GM21723 (cell line): ENCODE results near the gene DCHS2.

Experiments
- ATAC-seq: cut with Tn5 transposase; IDR thresholded peaks from one replicate; pipeline ENCODE4 v1.9.1; 2021; ENCODE audit warnings: mild to moderate bottlenecking, moderate library complexity; ENCODE audit not compliant: unreplicated experiment

The DCHS2 gene

DNA sequence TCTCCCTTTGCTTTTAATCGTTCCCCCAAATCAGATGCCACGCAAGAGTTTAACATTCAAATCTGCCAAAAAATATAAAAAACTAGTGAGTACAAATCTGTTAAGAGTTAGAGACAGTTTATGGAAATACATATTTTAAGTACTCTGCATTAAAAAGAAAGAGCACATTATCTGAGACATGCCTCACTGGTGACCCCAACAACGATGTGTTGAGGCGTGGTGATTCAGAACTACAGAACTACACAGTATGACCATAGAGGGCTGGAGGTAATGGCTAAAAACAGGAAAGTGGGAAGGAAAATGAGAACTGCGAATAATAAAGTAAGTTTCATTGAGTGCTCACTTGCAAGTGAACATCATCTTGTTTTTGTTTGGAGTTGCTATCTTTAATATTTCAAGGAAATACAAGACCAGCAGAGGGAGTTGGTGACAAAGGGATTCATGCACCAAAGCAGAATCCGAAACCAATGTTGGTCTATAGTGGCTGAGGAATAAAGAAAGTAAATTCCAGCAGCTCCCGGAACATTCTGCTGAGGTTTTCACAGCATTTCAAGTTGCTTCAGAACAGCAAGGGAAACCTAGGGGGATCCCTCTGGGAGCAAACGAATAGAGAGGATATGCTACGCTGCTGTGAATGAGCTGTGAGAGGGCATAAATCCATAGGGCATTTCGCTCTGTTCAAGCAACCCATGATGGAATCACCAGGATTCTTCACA, 92.2 kb downstream of the DCHS2 start:
- no peak for ATAC-seq

DNA sequence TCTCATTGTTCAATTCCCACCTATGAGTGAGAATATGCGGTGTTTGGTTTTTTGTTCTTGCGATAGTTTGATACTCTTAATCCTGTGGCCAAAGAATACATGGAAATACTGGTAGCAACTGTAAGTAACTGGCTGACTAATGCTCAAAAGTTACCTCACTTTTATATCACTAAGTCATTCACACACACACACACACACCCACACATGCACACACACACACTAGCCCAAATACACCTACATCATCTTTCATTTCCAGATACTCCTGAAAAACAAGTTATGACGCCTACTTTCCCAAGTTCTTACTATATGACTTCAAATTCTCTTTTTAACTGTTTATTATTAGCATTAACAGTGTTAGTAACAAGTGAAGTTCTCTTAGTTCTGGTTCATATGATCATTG, 101.3 kb downstream of the DCHS2 start:
- ATAC-seq: no peak

DNA sequence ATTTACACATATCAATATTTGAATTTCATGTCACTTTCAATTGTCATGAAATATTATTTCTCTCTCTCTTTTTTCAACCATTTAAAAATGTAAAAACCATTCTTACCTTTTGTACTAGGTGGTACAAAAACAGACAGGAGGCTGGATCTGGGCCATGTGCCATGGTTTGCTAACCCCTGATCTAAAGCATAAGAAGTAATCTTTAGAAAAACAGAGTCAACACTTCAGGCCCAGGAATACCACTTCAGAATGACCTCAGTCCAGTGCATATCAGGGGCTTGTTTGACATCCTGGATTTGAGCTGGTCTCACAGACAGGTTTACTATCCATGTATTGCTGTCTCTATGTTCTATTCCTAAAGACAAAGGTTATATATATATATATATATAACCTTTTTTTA, 102.5 kb downstream of the DCHS2 start:
- ATAC-seq: no peak

DNA sequence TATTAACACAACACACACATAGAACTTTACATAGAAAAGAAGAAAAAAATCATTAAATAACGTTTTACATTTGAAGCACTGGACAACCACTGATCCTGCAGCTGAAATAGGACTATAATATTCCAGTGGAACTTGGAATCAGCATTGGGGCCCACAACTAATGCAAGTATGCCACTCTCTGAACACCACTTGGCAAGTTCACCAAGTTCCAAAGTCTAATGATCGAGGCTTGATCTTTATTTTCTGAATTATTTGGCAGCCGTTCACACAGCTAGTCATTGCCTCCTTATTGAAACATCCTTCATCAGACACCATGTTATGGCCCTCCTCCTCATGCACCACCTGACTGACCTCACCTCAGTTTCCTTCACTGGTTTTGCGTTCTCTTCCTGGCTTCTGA, 107.6 kb downstream of the DCHS2 start:
- ATAC-seq: no peak

DNA sequence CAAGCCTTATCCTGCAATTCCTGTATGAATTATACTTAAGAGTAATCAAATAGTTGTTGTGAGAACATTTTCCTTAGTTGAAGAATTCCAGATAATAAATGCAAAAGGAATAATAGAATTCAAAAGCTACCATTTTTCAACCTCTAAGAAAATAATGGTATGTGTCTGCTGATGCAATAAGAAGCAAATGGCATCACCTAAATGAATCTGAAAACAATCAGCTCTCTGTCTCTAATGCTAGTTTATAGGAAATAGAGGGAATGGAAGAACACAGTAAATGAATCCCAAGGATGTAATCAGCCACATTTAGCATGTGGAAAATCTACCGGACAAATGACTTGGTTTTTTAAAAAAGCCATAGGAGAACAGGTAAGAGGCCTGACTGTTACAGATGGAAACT, 115.1 kb downstream of the DCHS2 start:
- no peak for ATAC-seq

DNA sequence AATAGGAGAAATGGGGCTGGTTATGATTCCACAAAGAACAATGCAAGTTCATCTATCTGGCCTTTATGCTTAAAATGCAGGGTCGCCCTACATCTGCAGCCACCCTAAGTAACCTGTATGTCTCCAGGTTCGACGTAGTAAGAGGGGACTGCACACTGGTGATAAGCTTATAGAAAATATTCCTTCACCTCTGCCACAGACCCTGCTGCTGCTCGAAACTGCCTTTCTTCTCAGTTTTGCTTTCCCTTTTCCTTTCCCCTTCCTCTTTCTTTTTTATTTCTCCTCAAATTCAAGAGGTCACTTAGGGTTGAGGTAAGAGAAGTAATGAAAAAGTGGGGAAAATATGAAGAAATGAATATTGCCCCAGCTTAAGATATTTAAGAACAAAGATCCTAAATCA, 123.5 kb downstream of the DCHS2 start:
- peak; percentile 67 for ATAC-seq

DNA sequence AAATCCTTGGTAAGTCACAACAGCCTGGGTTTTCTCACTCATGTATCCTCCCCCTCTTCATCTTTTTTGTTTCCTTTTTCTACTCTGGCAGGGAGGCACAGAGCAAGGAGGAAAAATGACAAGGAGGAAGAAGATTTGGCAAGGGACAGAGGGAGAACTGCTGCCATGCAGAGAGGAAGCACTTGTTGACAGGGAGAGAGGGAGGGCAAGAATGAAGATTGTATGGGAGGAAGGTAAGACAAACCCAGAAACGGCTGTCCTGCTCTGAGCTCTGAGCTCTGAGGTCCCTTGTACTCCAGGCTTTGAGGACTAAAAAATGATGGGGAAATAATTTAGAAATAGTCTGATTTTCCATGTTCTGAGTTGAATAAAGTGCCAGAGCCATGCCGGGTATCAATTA, 123.9 kb downstream of the DCHS2 start:
- peak; percentile 30 for ATAC-seq

DNA sequence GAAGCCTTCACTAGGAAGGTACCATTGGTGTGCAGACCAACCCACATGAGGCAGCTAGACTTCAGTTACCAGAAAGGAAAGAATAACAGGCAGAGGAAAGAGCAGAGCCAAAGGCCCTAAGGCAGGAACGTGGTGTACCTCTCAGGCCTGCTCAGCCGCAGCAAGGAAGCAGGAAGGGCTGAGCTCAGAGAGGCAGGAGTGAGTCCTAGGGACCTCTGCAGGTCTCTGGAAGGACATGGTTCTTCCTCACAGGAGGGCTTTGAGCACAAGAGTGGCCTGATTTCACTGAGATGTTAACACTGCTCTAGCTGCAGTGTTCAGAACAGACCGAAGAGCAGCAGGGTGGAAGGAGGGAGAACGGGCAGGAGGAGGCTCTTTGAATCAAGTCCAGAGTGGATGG, 124.6 kb downstream of the DCHS2 start:
- no peak for ATAC-seq

DNA sequence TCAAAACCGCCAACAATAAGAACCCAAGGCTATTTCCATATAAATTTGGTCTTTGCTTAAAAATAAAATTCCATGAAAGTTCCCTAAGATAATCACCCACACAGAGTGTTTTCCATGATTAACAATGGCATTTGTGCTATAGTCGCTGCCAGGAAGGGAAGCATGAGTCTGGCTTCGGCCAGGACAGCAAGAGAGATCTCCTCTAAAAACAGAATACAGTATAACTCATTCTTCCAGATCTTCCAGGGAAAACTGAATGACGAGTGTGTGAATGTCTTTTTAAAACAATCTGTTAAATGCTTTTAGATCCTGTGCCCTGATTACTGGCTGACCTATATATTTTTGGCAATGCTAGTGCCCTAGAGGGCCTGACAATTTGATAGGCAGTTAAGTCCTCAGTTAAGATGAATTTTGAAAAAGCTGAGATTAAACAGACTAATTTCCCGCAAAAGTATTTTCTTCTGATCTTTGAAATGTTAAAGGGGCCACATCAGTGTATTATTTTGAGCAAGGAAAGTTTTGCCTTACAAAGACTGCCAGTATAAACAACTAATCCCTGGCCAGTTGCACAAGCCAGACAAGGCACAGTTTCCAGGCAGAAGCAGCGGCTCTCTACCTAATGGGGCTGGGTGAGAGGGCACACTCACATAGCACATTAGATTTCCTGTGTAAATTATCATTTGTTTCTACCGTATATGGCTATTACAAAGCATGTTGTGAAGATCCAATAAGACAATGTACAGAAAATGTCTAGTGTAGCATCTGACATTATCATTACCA, 127.3 kb downstream of the DCHS2 start:
- no peak for ATAC-seq

DNA sequence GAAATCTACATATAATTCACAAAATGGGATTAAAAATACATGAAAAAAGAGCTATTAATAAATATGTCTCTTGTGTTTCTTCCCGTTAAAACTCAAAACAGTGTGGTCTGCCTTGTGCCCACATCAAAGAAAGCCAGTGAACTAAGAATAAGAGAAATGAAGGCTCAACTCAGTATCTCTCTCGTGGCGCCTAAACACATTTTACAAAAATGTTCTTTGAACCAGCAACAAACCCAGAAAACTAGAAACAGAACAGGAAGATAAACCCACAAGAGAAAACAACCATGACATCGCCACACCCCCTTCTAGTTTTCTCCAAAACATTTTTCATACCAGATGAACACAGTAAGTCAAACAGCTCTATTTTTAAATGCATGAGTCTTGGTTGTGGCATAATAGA, 130.1 kb downstream of the DCHS2 start:
- ATAC-seq: no peak

DNA sequence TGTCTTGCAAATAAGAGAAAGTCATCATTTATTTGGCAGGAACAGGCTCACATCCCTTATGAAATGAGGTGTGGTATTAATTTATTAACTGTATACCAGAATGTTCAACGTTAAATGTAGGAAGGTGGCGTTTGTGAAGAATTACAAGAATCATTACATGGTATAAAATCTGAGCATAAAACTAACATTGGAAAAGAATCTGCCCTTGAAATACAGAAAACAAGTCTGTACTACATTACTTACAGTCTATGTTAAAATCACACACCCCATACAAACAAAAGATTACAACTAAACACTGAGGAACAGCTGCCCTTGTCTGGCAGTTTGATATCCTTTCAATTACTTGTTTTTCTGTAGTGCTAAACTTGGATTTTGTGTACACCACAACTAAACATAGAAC, 131.1 kb downstream of the DCHS2 start:
- ATAC-seq: no peak

DNA sequence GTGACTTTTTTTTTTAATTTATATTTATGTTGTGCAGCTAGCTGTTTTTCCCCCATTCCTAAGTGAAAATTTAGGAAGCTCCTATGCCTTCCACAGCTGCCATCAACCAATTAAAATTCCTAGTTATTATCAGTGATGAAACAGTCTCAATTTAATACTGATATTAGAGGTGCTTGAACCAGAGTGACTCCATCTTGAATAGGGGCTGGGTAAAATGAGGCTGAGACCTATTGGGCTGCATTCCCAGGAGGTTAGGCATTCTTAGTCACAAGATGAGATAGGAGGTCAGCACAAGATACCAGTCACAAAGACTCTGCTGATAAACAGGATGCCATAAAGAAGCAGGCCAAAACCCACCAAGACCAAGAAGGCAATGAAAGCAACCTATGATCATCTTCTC, 136.7 kb downstream of the DCHS2 start:
- no peak for ATAC-seq

DNA sequence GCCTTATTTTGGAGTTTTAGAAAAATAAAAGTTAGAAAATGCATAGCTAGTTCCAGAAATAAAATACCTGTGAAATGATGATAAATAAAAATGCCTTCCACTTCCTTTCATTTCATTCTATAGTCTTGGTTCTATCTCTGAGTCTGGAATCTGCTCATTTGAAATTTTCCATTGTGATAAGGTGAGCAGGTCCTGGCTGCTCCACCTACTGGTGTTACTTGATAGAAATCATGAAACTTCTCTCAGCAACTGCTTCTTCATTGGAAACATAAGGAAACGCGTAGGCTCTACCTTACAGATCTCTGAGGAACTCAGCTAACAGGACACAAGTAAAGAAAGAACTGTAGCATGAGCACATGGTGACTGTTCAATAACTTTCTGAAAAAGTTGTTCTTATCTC, 141.8 kb downstream of the DCHS2 start:
- no peak for ATAC-seq

DNA sequence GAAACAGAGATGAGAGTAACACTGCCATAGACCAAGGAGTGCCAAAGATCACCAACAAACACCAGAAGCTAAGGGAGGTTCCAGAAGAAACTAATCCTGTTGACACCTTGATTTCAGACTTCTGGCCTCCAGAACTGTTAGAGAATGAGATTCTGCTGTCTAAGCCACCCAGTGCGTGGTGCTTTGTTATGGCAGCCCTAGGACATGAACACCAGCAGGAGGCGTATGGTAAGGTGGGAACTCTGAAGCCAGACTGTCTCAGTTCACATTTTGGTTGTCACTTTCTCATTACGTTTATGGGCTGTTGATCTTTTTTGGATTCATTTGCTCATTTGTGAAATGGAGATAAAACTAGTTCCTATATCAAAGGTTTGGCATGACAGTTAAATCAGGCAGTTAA, 142.9 kb downstream of the DCHS2 start:
- peak; percentile 48 for ATAC-seq

DNA sequence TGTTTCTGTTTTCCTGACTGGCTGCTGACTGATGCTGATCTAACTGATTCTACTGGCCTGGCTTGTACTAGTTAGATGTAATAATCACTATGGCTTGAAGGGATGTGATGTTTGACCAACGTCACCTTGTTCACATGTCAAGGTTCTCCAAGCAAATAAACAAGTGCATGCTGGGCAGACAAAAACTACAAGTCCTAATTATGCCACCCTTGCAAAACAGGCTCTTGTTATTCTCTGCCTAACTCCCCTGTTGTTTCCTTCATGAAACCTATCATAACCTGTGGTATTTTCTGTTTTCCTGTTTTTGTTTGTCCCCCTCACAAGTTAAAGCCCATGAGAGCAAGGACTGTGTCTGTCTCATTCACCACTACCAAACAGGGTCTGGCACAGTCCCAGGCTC, 146.2 kb downstream of the DCHS2 start:
- no peak for ATAC-seq

DNA sequence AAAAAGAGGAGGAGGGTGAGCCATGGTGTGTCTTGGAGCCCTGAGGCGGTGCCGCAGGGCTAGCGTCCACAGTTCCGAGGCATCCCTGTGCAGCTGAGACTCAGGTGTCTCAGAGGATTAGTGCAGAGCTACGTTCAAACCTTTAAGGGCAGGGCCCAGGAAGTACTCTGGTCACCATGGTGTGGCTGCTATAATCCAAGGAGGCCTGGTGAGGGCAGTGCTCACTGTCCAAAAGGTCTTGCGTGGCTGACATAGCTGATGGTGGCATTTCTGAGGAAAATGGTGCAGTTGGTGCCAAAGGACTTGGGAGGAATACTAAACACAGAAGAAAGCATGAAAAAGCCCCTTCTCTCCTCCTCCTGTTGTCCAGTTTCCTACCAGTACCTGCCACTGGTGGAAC, 146.9 kb downstream of the DCHS2 start:
- ATAC-seq: no peak

DNA sequence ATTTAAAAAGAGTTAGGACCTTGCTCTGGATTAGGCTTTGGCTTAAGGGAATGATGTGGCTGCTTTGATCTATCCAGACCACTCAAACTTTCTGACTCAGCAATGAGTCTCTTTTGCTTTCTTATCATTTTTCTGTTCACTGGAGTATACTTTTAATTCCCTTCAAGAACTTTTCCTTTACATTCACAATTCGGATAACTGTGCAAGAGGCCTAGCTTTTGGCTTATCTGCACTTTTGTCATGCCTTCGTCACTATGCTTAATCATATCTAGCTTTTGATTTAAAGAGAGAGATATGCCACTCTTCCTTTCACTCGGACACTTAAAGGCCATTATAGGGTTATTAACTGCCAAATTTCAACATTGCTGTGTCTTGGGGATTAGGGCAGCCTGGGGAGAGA, 147.9 kb downstream of the DCHS2 start:
- no peak for ATAC-seq

DNA sequence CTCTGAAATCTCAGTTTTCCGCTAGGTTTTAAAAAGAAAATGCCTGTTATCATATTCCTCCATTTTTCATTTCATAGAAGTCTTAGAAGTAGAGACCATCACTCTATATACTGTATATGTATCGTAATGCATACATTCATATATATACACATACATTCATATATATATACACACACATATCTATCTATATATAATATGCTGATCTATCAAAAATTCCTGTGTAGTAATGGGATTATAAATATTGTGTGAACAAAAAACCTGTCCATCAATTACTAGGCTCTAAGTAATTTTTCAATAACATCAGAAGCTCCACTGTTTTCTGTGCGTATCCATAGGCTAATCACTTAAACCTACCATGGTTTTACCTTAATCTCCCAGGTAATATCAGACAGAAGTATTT, 150.2 kb downstream of the DCHS2 start:
- ATAC-seq: no peak

DNA sequence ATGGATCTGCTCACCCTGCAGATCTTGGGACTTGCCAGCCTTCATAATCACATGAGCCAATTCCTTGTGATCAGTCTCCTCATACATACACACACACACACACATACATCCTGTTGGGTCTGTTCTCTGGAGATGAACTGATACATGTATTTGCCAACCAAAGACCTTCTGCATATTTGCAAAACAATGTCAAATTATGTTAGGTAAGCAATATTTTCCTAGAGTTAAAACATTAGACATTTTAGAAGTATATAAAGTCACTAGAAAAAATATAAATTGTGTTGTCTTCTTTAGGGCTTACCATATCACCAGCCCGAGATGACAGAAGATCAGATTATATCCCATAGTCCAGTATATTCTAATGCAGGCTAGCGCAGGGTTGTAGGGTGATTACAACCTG, 156.0 kb downstream of the DCHS2 start:
- ATAC-seq: no peak

DNA sequence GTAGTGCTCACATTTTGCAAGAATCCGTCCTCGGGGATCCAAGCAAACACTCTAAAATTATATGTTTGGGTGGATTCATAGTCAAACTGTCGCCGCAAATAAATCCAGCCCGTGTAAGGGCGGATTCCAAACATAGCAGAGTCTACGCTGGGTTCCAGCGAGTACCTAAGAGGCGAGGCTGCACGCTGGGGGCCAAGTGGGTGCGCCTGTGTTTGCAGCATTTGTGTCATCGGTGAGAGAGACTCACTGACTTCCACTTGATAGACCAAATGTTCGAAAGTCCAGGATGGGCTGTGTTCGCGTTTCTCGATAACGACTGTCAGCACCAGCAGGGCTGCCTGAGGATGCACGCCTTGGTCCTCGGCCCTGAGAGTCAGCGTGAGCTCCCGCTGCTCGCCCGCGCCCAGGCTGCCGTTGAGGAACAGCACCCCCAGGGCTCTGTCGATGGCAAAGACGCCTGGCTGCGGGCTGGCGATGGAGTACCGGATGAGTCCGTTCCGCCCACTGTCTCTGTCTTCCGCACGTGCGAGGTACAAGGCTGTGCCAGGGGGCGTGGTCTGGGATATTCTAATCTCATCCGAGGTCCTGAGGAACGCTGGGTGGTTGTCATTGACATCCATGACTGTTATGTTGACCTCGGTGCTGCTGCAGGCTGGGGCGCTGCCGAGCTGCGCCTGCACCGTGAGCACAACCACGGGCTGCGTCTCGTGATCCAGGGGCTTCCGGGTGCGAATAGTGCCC, 158.7 kb downstream of the DCHS2 start:
- peak; percentile 91 for ATAC-seq

DNA sequence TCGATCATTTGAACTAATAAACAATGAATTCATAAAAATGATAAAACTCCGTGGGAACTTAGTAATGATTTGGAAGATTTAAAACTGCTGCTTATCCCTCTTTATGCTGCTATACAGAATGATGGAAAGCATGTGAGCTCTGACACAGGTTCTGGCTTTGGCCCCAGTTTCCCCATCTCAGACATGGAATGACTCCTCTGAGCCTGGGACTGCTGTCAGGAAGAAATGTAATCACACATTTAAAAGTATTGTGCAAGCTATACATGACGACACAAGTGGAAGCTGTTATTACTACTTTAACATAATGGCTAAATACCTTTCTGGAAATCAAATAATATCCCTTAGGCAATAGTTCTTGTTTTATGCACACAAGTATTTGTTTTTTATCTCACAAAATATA, 161.7 kb downstream of the DCHS2 start:
- ATAC-seq: no peak

DNA sequence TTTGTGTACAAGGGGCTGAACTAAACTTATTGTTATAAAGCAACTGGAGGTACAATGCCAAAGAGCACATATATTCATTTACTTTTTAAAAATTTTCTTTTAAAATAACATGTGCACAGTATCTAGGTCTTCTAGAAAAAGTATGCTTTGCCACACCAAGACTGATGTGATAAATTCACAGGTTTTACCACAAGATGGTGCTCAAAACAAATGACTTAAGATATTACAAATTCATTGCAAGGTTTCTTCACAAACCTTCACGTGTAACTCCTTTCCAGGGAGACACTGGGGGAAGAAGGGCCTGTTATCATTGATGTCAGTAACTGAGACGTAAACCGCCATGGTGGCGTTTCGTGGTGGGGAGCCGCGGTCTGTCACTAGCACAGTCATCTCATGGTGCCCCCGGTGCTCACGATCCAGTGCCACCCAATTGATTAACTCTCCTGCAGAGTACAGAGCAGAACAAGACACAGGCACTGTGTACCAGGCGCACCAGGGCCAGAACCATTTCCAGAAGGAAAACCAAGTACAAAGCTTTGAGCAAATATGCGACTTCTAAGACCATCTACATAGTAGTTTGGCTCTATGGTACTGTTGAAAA, 162.2 kb downstream of the DCHS2 start:
- no peak for ATAC-seq
